Measurements from ENCODE around the gene ARHGDIG.

GRCh38 chr16:305916-306626, 25.7 kb downstream of the ARHGDIG start:
- TF ChIP-seq, protein P1, sequence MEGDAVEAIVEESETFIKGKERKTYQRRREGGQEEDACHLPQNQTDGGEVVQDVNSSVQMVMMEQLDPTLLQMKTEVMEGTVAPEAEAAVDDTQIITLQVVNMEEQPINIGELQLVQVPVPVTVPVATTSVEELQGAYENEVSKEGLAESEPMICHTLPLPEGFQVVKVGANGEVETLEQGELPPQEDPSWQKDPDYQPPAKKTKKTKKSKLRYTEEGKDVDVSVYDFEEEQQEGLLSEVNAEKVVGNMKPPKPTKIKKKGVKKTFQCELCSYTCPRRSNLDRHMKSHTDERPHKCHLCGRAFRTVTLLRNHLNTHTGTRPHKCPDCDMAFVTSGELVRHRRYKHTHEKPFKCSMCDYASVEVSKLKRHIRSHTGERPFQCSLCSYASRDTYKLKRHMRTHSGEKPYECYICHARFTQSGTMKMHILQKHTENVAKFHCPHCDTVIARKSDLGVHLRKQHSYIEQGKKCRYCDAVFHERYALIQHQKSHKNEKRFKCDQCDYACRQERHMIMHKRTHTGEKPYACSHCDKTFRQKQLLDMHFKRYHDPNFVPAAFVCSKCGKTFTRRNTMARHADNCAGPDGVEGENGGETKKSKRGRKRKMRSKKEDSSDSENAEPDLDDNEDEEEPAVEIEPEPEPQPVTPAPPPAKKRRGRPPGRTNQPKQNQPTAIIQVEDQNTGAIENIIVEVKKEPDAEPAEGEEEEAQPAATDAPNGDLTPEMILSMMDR (IDR thresholded peaks at IDR 0.05) = no peak
- no peak for TF ChIP-seq POLR2A (IDR thresholded peaks at IDR 0.05)

Measured in right lobe of liver (tissue), 4 donors.